ENCODE data around the gene PROZ.

Gene PROZ

GRCh38 chr13:113182046-113182445, 23.6 kb downstream of the PROZ start:
- no peak for DNase-seq

DNA sequence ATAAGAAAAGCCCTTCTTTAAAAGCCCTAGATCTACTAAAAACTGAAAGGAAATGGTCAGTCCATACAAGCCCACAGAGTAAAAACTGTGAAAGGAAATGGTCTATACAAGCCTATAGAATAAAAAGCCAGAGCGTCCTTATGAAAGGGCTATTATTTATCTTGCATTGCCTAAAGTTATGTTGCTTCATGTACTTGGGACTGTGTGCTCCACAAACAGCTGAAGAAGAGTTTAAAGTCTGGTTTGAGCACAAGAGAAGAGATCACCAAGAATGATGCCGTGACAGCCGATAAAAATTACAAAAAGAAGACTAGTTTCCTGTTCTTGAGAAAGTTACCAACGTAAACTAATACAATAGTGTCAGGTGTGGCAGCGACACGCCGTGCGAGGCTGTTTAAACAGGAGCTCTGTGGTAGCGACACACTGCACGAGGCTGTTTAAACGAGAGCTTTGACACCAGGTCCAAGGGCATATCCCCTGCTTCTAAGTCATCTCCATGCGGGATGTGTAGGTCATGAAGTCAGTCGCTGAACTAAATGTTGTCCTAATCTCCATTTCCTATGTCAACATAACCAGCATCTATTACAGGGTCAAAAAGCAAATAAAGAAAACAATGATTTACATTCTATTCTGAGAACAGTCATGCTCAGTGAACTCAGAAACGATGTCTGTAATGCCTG, 25.1 kb downstream of the PROZ start:
- no peak for DNase-seq

GRCh38 chr13:113184568-113185440, 26.4 kb downstream of the PROZ start:
- no peak for DNase-seq

- no peak for DNase-seq
Observed at GRCh38 chr13:113186061-113186900, 27.8 kb downstream of the PROZ start.

DNA sequence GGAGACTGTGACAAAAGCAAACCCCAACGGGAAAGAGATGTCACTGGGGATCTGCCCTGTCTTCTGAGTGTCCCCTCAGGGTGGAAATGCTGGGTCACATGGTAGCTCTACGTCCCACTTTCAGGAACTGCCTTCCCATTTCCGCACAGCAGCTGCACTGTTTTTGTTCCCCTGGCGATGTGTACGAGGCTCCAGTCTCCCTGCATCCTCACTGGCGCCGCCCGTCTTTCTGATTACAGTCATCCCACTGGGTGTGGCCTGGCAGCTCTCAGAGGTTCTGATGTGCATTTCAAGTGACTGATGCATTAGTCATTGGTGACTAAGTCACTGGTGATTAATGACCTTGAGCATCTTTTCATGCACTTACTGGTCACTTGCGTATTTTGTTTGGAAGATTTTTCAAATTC, 28.8 kb downstream of the PROZ start:
- DNase-seq: peak; percentile 27

DNA sequence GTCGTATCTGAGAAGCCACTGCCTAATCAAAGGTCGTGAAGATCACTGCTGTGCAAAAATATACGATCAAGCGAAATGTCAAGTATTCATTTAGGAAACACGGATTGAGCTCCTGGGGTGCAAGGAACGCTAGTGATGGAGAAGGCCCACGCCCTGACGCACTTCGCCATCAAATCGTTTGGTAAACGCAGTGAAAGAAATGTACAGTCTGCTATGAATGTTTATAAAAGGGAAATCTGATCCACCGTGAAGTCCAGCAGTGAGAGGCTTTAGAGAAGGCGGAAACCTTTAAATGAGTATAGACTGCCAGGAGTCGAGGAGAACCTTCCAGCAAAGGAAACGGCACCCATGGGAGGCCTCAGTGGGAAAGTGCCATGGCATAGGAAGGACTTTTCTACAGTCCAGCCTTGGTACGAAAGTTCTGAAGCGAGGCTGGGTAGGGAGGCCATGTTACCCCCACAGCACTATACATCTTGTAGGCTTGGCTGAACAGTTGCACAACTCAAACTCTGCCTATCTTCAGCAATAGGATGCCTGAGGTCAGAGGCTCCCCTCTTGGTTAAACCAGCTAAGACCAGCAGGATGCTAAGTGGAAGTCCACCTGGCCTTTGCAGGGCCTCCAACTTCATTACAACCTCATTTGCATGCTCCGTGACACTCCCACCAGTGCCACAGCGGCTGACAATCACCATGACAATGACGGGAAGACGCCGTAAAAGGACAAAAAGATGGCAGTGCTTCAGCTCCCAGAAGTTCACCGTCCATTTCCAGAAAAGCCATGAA, 29.6 kb downstream of the PROZ start:
- no peak for DNase-seq

DNA sequence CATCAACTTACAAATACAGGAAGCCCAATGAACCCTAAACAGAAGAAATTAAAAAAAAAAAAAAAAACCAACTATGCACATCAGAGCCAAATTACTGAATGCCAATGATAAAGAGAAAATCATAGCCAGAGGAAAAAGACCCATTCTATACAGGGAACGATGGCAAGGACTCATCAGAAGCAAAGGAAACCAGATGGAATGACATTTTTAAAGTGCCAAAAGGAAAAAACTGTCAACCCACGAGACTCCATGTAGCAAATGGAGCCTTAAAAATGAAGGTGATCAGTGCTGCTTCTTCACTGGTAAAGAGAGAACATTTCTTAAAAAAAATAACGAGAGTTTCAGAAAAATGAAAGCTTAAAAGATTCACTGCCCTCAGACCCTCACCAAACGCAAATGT, 31.7 kb downstream of the PROZ start:
- no peak for DNase-seq

- DNase-seq: no peak
Observed at GRCh38 chr13:113192279-113192678, 33.8 kb downstream of the PROZ start.

- no peak for DNase-seq
Observed at GRCh38 chr13:113192902-113193301, 34.5 kb downstream of the PROZ start.

- DNase-seq: no peak
Observed at GRCh38 chr13:113195360-113195759, 36.9 kb downstream of the PROZ start.

- DNase-seq: no peak
Observed at GRCh38 chr13:113196970-113197737, 38.7 kb downstream of the PROZ start.

DNA sequence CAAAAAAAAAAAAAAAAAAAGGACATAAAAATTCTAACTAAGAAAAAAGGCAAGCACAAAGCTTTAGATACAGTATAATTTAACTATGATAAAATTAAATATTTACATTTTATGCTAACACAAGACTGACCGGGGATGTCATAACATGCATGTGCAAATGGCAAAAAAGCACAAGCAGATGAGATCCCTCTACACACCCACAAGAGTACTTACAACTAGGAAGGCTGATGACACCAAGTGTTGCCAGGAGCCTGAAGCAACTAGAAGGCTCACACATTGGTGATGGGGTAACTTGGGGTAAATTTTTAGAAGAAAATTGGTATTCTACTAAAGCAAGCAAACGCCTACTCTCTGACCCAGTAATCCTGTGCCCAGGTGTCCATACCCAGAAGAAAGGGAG, 43.4 kb downstream of the PROZ start:
- no peak for DNase-seq

- no peak for DNase-seq
Observed at GRCh38 chr13:113202912-113203311, 44.5 kb downstream of the PROZ start.

DNA sequence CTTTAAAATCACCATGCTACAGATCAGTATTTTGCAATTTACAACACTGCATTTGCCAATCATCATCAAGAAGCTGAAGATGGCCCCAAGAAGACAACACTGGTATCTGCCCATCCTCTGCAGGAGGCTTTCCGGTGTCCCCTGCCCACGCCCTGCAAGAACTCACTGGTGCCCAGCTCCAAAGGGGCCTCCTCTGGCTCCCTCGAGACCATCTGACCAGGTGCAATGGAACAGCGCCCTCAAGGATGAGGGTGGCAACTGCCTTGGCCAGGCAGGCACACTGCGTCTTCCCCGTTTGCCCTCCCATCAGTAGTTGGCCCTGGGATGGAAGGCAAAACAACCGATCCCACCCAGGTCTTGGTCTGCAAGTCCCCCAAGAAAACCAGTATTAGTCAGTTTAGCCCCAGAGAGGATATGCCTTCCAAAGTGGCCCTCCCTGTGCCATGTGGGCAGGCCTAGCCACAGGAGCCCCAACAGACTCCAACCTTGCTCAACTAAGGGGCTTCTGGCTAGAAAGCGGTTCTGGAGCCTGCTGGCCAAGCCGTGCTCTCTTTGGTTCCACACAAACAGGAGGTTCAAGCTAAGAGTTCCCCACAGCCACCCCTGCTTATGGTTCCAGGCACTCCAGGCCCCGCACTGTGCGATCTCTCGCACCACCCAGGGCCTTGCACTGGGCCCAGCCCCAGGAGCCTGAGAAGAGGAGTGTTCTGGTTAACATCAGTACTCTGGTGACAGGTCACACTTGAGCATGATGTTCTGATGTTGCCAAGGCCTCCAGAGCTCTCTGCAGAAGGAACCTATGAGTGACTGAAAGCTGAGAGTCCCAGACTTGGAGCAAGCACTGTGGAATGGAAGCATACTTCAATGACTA, 45.3 kb downstream of the PROZ start:
- DNase-seq: no peak

DNA sequence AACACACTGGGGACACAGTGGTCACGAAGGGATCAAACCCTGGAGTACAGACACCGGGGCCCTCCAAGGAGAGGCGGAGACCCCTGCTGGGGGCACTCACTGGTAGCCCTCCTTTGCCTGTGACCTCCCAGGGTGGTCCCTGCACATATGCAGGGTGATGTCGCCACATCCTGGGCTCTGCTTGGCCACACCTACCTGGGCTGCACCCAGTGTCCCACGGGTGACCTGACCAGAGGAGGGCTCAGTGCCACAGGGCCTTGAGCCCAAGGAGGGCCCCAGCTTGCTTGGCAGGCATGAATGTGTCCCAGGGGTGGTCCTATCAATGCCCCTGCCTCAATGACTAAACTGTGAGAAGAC, 45.9 kb downstream of the PROZ start:
- no peak for DNase-seq

GRCh38 chr13:113205428-113205931, 47.0 kb downstream of the PROZ start:
- no peak for DNase-seq

GRCh38 chr13:113207460-113207859, 49.0 kb downstream of the PROZ start:
- DNase-seq: no peak

DNA sequence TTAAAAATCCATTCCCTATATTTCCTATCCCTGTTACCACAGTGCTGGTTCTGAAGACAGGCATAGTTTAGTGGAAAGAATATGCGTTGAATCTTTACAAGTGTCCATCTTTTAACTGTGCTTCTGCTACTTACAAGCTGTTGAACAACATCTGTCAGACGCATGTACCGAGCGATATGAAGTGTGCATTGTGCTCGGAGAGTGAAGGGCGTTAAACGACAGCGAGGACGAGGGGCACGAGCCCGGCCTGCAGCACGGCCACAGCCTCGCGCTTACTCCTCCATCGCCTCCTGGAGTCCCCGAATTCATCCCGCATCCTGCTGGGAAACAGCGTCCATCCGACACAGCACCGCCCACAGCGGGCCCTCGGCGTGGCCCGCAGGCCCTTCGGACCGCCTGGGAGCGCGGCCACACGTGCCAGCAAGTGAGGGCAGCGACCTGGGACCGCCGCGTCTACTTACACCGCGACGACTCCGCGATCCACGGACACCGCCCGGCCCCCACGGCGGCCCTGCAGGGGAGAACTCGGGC, 49.5 kb downstream of the PROZ start:
- DNase-seq: no peak

DNA sequence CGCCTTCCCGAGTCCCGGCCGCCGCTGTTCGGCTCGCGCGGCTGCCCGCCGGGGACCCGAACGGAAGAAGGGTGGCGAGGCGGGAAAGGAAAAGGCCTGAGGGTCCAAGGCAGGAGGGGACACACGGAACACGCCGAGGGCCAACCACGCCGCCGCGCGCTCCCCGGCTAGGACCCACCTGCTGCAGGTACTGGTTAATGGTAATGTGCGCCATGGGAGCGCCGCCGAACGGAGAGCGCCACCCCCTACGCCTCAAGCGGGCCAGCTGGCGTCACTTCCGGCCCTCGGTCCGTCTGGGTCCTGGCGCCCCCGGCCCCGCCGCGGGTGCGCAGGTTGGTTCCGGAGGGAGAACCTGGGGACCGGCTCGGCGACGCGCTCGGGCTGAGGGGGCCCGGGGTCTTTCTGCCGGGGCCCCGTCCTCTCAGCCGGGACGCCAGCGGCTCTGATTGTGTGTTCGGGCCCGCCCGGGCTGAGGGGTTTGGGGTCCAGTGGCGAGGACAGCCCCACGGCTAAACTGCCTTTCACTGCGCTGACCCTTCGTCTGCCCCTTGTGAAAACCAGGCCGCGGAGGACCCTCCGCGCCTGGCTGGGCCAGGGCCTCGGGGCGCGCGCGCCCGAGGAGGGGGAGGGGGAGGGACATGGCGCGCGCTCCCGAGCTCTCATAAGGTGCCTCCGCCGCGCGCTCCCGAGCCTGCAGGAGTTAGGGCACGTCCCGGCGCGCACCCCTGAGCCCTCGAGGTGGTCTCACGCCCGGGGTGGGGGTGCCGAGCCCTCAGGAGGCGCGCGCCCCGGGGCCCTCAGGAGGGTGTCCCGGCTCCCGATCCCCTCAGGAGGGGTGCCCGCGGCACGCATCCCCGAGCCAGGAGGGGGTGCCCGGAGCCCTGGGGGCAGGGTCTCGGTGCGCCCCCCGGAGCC, 50.2 kb downstream of the PROZ start, which contains the start of gene PCID2:
Gene PCID2, minus strand, starts transcription at position 249 of the 915 bp plus-strand sequence. Its CDS starts 35 bp downstream, at position 214.
- peak; percentile 91 for DNase-seq

All from activated CD4-positive, alpha-beta T cell treated with anti-CD3 and anti-CD28 coated beads, Interleukin-2, amount 50 U/mL, for 1 hour (primary cell).